ENCODE results near the gene PSME2. TPM values are rescaled to one million over a fixed set of nuclear protein-coding genes. Genes with fewer than 3 reads are reported as not detected.

Gene PSME2
- total and polyA plus RNA-seq, 9 of the 15 experiments (the other 6 are each of a cell fraction or from before 2014, with no cell fraction given) = 111 to 579 (median 159) TPM

- TF ChIP-seq ZNF518B (CRISPR knock-in tag; IDR thresholded peaks at IDR 0.05) (no peak), PHF21A (IDR thresholded peaks at IDR 0.05; ENCODE audit: borderline replicate concordance, low read depth) (peak; percentile 97), CHD2 (IDR thresholded peaks at IDR 0.05; ENCODE audit: low read depth, low read length) (peak; percentile 45; the same call in 1 of the 2 replicates), SMAD4 (CRISPR knock-in tag; conservative IDR thresholded peaks at IDR 0.05) (no peak), ZNF197 (CRISPR knock-in tag; IDR thresholded peaks at IDR 0.05; ENCODE audit: low read depth) (no peak), CBX5 (IDR thresholded peaks at IDR 0.05; ENCODE audit: borderline replicate concordance, low read depth) (no peak), POU5F1 (IDR thresholded peaks at IDR 0.05; ENCODE audit: borderline replicate concordance, low read depth, low read length, partially characterized antibody) (no peak), ZNF347 (CRISPR knock-in tag; IDR thresholded peaks at IDR 0.05; ENCODE audit: low read depth) (no peak), ZNF583 (CRISPR knock-in tag; IDR thresholded peaks at IDR 0.05) (no peak), RNF2 (IDR thresholded peaks at IDR 0.05) (0 out of 2 replicates have a peak, but pooled peaks have one; percentile 7), SNAPC5 (CRISPR knock-in tag; IDR thresholded peaks at IDR 0.05) (no peak), SRF (CRISPR knock-in tag; IDR thresholded peaks at IDR 0.05) (no peak; a peak in 1 of 4 replicates), TOE1 (IDR thresholded peaks at IDR 0.05; ENCODE audit: borderline replicate concordance) (no peak), TOE1 (CRISPR knock-in tag; IDR thresholded peaks at IDR 0.05; ENCODE audit: borderline replicate concordance, low read depth) (no peak), ATF6 (CRISPR knock-in tag; IDR thresholded peaks at IDR 0.05) (no peak), ZNF79 (CRISPR knock-in tag; IDR thresholded peaks at IDR 0.05; ENCODE audit: low read depth) (no peak), HSF4 (CRISPR knock-in tag; IDR thresholded peaks at IDR 0.05; ENCODE audit: borderline replicate concordance) (no peak), ZNF655 (CRISPR knock-in tag; IDR thresholded peaks at IDR 0.05) (no peak), SMAD2 (IDR thresholded peaks at IDR 0.05; ENCODE audit: low read depth, low read length) (no peak)
These were observed 5.1 kb downstream of the PSME2 start, which contains the start of gene EMC9 (continued) for GRCh38 chr14:24141097-24141880.

Data from K562 (cell line).